Body of pancreas (tissue), 4 donors: ENCODE measurements around the gene DDR2. TPM values are rescaled to one million over a fixed set of nuclear protein-coding genes. Genes with fewer than 3 reads are reported as not detected.

Experiments
- ATAC-seq: fragments of 150-250 bp; one replicate; pipeline ENCODE4 v1.9.1; 2016
- DNase-seq, 4 donors: peaks; one replicate each; pipeline ENCODE4 v3.0.0-alpha.2; 2019
- H3K27ac ChIP-seq, 4 donors: fragments of 200-600 bp; sonication (generic); 1 replicate in 3 of 4; 2 replicates in 1 of 4; pipeline versions ENCODE4 v1.5.1 to v1.6.1; 2016 to 2019; ENCODE audit warnings: mild to moderate bottlenecking in 1 of 4, mixed read lengths in 1 of 4, moderate library complexity in 1 of 4
- H3K27me3 ChIP-seq, 2 donors: fragments of 200-600 bp; sonication (generic); one replicate each; pipeline ENCODE4 v1.6.0; 2016; ENCODE audit warnings: mild to moderate bottlenecking in 1 of 2
- H3K36me3 ChIP-seq, 2 donors: fragments of 200-600 bp; sonication (generic); replicated peaks in 1 of 2; 2 replicates each; pipeline ENCODE4 v1.5.1; 2016; ENCODE audit warnings: low read depth in 2 of 2; ENCODE audit not compliant: insufficient read depth in 1 of 2
- H3K4me1 ChIP-seq: fragments of 200-600 bp; sonication (generic); one replicate; pipeline ENCODE4 v1.6.0; 2016
- H3K4me3 ChIP-seq, 2 donors: fragments of 200-600 bp; sonication (generic); 1 replicate in 1 of 2; 2 replicates in 1 of 2; pipeline ENCODE4 v1.5.1; 2016 to 2019
- H3K9me3 ChIP-seq, 3 donors: fragments of 200-600 bp; sonication (generic); 1 replicate in 2 of 3; 2 replicates in 1 of 3; pipeline ENCODE4 v1.5.1; 2016
- CTCF ChIP-seq, 7 experiments: fragments of 450-650 bp in 4 of 7; fragments of 200-600 bp in 3 of 7; sonication (generic) in 3 of 7; IDR thresholded peaks; one replicate each; pipeline ENCODE4 v1.5.1; 2016 to 2019; ENCODE audit warnings: antibody characterized with exemption in 7 of 7
- POLR2A ChIP-seq, 3 donors: fragments of 450-650 bp; IDR thresholded peaks; one replicate each; pipeline ENCODE4 v1.6.1; 2016; ENCODE audit warnings: antibody characterized with exemption in 3 of 3, mild to moderate bottlenecking in 2 of 3
- WGBS, 2 donors: methylation state at CpG; one replicate each; pipeline ENCODE4 v1.1.5; 2017; 5-methylcytosine and 5-hydroxymethylcytosine counted together
- intact Hi-C: fragments of 100-400 bp; cut with DNase I; formaldehyde crosslinking; loops from one replicate; pipeline ENCODE4 v1.15.1; 2023
- total RNA-seq, 2 donors: library from RNA; depleted of rRNA; stranded (reverse); fragments of >200 nt; gene quantifications; one replicate each; pipeline ENCODE4 v1.1.0, GENCODE V29; 2016

Gene DDR2
- total RNA-seq, 2 donors from 2014 or later: 7.8 to 20.8 TPM

- no peaks in the 10 kb centered on the region for H3K27me3 ChIP-seq
- WGBS, 2 donors: 56 to 60% methylated on average over 1 of the region's 1 CpG
- ATAC-seq: no peak
- no peaks in the 10 kb centered on the region for H3K9me3 ChIP-seq
- peaks cover 7% of the 10 kb centered on the region for H3K4me1 ChIP-seq
- DNase-seq: no peak
- no peaks in the 10 kb centered on the region for H3K36me3 ChIP-seq
- intact Hi-C loops: no loop called here
- no peak overlapping the region for H3K27ac ChIP-seq
- TF ChIP-seq CTCF (IDR thresholded peaks at IDR 0.05): no peak
- no peak for TF ChIP-seq POLR2A (IDR thresholded peaks at IDR 0.05)
- H3K4me3 ChIP-seq: no peak overlapping the region
These were observed 69.0 kb downstream of the DDR2 start for GRCh38 chr1:162701286-162701685.

- H3K9me3 ChIP-seq: no peaks in the 10 kb centered on the region
- TF ChIP-seq CTCF (IDR thresholded peaks at IDR 0.05) (no peak), POLR2A (IDR thresholded peaks at IDR 0.05) (no peak)
- no peak overlapping the region for H3K27ac ChIP-seq
- no peaks in the 10 kb centered on the region for H3K4me1 ChIP-seq
- no peaks in the 10 kb centered on the region for H3K36me3 ChIP-seq
- no peak overlapping the region for H3K4me3 ChIP-seq
- DNase-seq: no peak
- 79 to 85% methylated on average over 2 of the region's 2 CpGs for WGBS, 2 donors
- no peaks in the 10 kb centered on the region for H3K27me3 ChIP-seq
- ATAC-seq: no peak
- intact Hi-C loops: no loop called here
These were observed 70.4 kb downstream of the DDR2 start for GRCh38 chr1:162702628-162703027.

GRCh38 chr1:162703708-162704107 is 71.4 kb downstream of the DDR2 start:
- Histone ChIP-seq H3K9me3 (no peaks in the 10 kb centered on the region), H3K27me3 (no peaks in the 10 kb centered on the region), H3K4me1 (no peaks in the 10 kb centered on the region), H3K4me3 (no peak overlapping the region), H3K36me3 (no peaks in the 10 kb centered on the region), H3K27ac (no peak overlapping the region)
- ATAC-seq (peak; percentile 45), DNase-seq (peak in 3 of 4 donors; percentile 19 to 43 (median 28))
- TF ChIP-seq POLR2A (IDR thresholded peaks at IDR 0.05) (no peak), CTCF (IDR thresholded peaks at IDR 0.05) (no peak)
- intact Hi-C loops: no loop called here
- 85 to 88% methylated on average over 4 of the region's 4 CpGs for WGBS, 2 donors

- H3K9me3 ChIP-seq: no peaks in the 10 kb centered on the region
- no peaks in the 10 kb centered on the region for H3K27me3 ChIP-seq
- TF ChIP-seq CTCF (IDR thresholded peaks at IDR 0.05) (no peak), POLR2A (IDR thresholded peaks at IDR 0.05) (no peak)
- no peaks in the 10 kb centered on the region for H3K4me1 ChIP-seq
- intact Hi-C loops: no loop called here
- no peak overlapping the region for H3K27ac ChIP-seq
- H3K36me3 ChIP-seq: no peaks in the 10 kb centered on the region
- H3K4me3 ChIP-seq: no peak overlapping the region
- DNase-seq: peak in 2 of 4 donors; percentile 18 to 30
- peak; percentile 30 for ATAC-seq
- WGBS, 2 donors: 90 to 93% methylated on average over 6 to 11 of the region's 11 CpGs
These were observed 72.6 kb downstream of the DDR2 start for GRCh38 chr1:162704673-162705424.

GRCh38 chr1:162706003-162706402 is 73.7 kb downstream of the DDR2 start:
- no peaks in the 10 kb centered on the region for H3K36me3 ChIP-seq
- no peak for TF ChIP-seq CTCF (IDR thresholded peaks at IDR 0.05)
- TF ChIP-seq POLR2A (IDR thresholded peaks at IDR 0.05): no peak
- DNase-seq: no peak
- ATAC-seq: no peak
- H3K9me3 ChIP-seq: no peaks in the 10 kb centered on the region
- H3K27ac ChIP-seq: no peak overlapping the region
- intact Hi-C loops: no loop called here
- no peaks in the 10 kb centered on the region for H3K4me1 ChIP-seq
- 45 to 50% methylated on average over 2 of the region's 2 CpGs for WGBS, 2 donors
- no peaks in the 10 kb centered on the region for H3K27me3 ChIP-seq
- no peak overlapping the region for H3K4me3 ChIP-seq
